ENCODE data around the gene IRF2BP2. TPM values are rescaled to one million over a fixed set of nuclear protein-coding genes. Genes with fewer than 3 reads are reported as not detected.

The IRF2BP2 gene
- total and polyA plus RNA-seq, 2 of the 13 experiments (the other 11 are each of a cell fraction or from before 2014, with no cell fraction given): 140 to 147 TPM

GRCh38 chr1:234610666-234611224 lies 767 bp upstream of the IRF2BP2 start (continued):
- TF ChIP-seq ZNF547 (CRISPR knock-in tag; IDR thresholded peaks at IDR 0.05) (peak; percentile 65; the same call in 1 of the 2 replicates), ZKSCAN5 (CRISPR knock-in tag; IDR thresholded peaks at IDR 0.05) (no peak), BRCA1 (CRISPR knock-in tag; IDR thresholded peaks at IDR 0.05) (0 out of 2 replicates have a peak, but pooled peaks have one; percentile 17), TEAD2 (CRISPR knock-in tag; IDR thresholded peaks at IDR 0.05) (no peak), ZNF616 (CRISPR knock-in tag; IDR thresholded peaks at IDR 0.05; ENCODE audit: low read depth) (no peak; the same call in none of the 2 replicates), SAFB2 (CRISPR knock-in tag; IDR thresholded peaks at IDR 0.05; ENCODE audit: borderline replicate concordance, low read depth) (no peak), ZNF317 (CRISPR knock-in tag; IDR thresholded peaks at IDR 0.05) (peak; percentile 59; the same call in 1 of the 2 replicates), ESRRA (CRISPR knock-in tag; IDR thresholded peaks at IDR 0.05; ENCODE audit: low read depth) (peak; percentile 79; the same call in 1 of the 2 replicates), GPBP1L1 (CRISPR knock-in tag; IDR thresholded peaks at IDR 0.05) (no peak), TBX3 (IDR thresholded peaks at IDR 0.05; ENCODE audit: borderline replicate concordance) (no peak), AKNA (CRISPR knock-in tag; IDR thresholded peaks at IDR 0.05; ENCODE audit: borderline replicate concordance) (no peak), KLF13 (CRISPR knock-in tag; IDR thresholded peaks at IDR 0.05) (no peak), TBL1XR1 (IDR thresholded peaks at IDR 0.05; ENCODE audit: borderline replicate concordance, low read length, partially characterized antibody) (no peak), DBP (CRISPR knock-in tag; IDR thresholded peaks at IDR 0.05; ENCODE audit: not compliant biosample characterization) (no peak), RAD21 (CRISPR knock-in tag; IDR thresholded peaks at IDR 0.05) (no peak; the same call in 1 of the 2 replicates), REPIN1 (CRISPR knock-in tag; IDR thresholded peaks at IDR 0.05; ENCODE audit: borderline replicate concordance, low read depth) (peak; percentile 83), ZNF367 (CRISPR knock-in tag; IDR thresholded peaks at IDR 0.05; ENCODE audit: borderline replicate concordance) (no peak; the same call in 1 of the 2 replicates), ZBTB34 (CRISPR knock-in tag; IDR thresholded peaks at IDR 0.05) (no peak), MYNN (CRISPR knock-in tag; IDR thresholded peaks at IDR 0.05; ENCODE audit: low read depth) (no peak), SKI (IDR thresholded peaks at IDR 0.05; ENCODE audit: partially characterized antibody) (peak; percentile 97)

All from HepG2 (cell line).